ENCODE measurements around the gene CGRRF1. TPM values are rescaled to one million over a fixed set of nuclear protein-coding genes. Genes with fewer than 3 reads are reported as not detected.

The CGRRF1 gene
- total and polyA plus RNA-seq, 2 of the 13 experiments (the other 11 are each of a cell fraction or from before 2014, with no cell fraction given): 16.8 to 18.2 TPM

DNA sequence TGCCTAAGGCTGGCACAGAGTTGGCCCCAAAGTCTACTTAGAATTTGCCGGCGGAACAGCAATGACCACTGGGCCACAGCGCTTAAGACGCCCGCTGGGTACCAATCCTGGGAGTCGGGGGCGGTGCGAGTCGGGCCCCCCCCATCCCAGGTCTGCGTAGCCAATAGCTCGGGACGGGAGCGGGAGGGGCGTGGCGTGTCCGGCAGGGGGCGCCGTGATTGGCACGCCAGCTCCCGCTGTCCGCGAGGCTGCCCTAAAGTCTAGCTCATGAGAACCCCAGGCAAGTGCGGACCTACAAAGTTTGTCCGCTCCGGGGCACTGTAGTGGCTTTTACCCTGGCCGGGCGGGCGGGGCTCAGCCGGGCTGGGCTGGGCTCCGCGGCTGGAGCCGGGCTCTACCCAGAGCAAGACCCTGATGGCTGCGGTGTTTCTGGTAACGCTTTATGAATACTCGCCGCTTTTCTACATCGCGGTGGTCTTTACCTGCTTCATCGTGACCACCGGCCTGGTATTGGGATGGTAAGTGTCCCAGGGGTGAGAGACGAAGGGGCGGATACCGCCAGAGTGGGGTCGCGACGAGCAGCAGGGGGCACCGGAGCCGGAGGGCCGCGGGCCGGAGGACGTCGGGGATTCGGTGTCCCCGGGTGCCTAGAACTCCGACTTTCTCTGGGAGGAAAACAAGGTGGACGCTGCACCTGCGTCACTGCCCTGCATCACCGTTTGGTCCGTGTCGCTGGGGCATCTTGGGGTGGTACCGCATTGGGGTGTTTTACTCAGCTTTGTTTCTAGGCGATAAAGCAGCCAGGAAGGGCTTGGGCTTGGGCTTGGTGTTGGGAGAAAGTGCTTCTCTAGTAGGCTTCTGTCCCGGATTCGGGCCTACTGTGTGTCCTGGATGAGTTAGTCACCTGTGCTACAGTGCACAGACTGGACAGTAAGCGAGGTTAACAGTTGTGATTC lies at the start of gene CGRRF1 (continued):
- TF ChIP-seq KLF11 (CRISPR knock-in tag; IDR thresholded peaks at IDR 0.05) (0 out of 2 replicates have a peak, but pooled peaks have one; percentile 39), STAG1 (CRISPR knock-in tag; IDR thresholded peaks at IDR 0.05) (peak; percentile 62), HMG20A (CRISPR knock-in tag; IDR thresholded peaks at IDR 0.05; ENCODE audit: borderline replicate concordance) (peak; percentile 23; the same call in 1 of the 2 replicates), EP300 (IDR thresholded peaks at IDR 0.05; ENCODE audit: low read depth in 2 of 2, low read length in 2 of 2) (0 out of 4 replicates have a peak, but pooled peaks of 1 of the 2 experiments have one; percentile 15), EP300 (CRISPR knock-in tag; IDR thresholded peaks at IDR 0.05; ENCODE audit: borderline replicate concordance) (no peak), SIN3A (IDR thresholded peaks at IDR 0.05; ENCODE audit: borderline replicate concordance, low read depth, low read length) (peak; percentile 67; the same call in 1 of the 2 replicates), ATF1 (CRISPR knock-in tag; IDR thresholded peaks at IDR 0.05) (0 out of 2 replicates have a peak, but pooled peaks have one; percentile 58), CHD4 (IDR thresholded peaks at IDR 0.05; ENCODE audit: borderline replicate concordance, low read length) (0 out of 2 replicates have a peak, but pooled peaks have one; percentile 44), TBX2 (CRISPR knock-in tag; IDR thresholded peaks at IDR 0.05; ENCODE audit: borderline replicate concordance) (peak; percentile 90; the same call in 1 of the 2 replicates), DRAP1 (CRISPR knock-in tag; IDR thresholded peaks at IDR 0.05) (peak; percentile 75), NFKB2 (CRISPR knock-in tag; IDR thresholded peaks at IDR 0.05; ENCODE audit: borderline replicate concordance) (peak; percentile 84; the same call in 1 of the 2 replicates), KLF13 (CRISPR knock-in tag; IDR thresholded peaks at IDR 0.05) (0 out of 2 replicates have a peak, but pooled peaks have one; percentile 43), ZBTB42 (CRISPR knock-in tag; IDR thresholded peaks at IDR 0.05) (0 out of 2 replicates have a peak, but pooled peaks have one; percentile 34), ZNF709 (CRISPR knock-in tag; IDR thresholded peaks at IDR 0.05) (peak; percentile 92), SRSF1 (optimal IDR thresholded peaks at IDR 0.05; ENCODE audit: low read depth, low read length) (peak; percentile 94), SNAPC2 (CRISPR knock-in tag; IDR thresholded peaks at IDR 0.05) (no peak), SRF (IDR thresholded peaks at IDR 0.05; ENCODE audit: low read depth, low read length) (no peak), CHCHD3 (CRISPR knock-in tag; IDR thresholded peaks at IDR 0.05) (no peak)
- TF ChIP-seq, protein P1, sequence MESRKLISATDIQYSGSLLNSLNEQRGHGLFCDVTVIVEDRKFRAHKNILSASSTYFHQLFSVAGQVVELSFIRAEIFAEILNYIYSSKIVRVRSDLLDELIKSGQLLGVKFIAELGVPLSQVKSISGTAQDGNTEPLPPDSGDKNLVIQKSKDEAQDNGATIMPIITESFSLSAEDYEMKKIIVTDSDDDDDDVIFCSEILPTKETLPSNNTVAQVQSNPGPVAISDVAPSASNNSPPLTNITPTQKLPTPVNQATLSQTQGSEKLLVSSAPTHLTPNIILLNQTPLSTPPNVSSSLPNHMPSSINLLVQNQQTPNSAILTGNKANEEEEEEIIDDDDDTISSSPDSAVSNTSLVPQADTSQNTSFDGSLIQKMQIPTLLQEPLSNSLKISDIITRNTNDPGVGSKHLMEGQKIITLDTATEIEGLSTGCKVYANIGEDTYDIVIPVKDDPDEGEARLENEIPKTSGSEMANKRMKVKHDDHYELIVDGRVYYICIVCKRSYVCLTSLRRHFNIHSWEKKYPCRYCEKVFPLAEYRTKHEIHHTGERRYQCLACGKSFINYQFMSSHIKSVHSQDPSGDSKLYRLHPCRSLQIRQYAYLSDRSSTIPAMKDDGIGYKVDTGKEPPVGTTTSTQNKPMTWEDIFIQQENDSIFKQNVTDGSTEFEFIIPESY (CRISPR knock-in tag; IDR thresholded peaks at IDR 0.05): no peak
- TF ChIP-seq, protein P2, sequence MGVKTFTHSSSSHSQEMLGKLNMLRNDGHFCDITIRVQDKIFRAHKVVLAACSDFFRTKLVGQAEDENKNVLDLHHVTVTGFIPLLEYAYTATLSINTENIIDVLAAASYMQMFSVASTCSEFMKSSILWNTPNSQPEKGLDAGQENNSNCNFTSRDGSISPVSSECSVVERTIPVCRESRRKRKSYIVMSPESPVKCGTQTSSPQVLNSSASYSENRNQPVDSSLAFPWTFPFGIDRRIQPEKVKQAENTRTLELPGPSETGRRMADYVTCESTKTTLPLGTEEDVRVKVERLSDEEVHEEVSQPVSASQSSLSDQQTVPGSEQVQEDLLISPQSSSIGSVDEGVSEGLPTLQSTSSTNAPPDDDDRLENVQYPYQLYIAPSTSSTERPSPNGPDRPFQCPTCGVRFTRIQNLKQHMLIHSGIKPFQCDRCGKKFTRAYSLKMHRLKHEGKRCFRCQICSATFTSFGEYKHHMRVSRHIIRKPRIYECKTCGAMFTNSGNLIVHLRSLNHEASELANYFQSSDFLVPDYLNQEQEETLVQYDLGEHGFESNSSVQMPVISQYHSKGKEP (CRISPR knock-in tag; IDR thresholded peaks at IDR 0.05): 0 out of 2 replicates have a peak, but pooled peaks have one; percentile 14
- TF ChIP-seq, protein P3, sequence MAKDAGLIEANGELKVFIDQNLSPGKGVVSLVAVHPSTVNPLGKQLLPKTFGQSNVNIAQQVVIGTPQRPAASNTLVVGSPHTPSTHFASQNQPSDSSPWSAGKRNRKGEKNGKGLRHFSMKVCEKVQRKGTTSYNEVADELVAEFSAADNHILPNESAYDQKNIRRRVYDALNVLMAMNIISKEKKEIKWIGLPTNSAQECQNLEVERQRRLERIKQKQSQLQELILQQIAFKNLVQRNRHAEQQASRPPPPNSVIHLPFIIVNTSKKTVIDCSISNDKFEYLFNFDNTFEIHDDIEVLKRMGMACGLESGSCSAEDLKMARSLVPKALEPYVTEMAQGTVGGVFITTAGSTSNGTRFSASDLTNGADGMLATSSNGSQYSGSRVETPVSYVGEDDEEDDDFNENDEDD (CRISPR knock-in tag; IDR thresholded peaks at IDR 0.05; ENCODE audit: borderline replicate concordance): peak; percentile 72; the same call in 1 of the 2 replicates
- TF ChIP-seq, protein P4, sequence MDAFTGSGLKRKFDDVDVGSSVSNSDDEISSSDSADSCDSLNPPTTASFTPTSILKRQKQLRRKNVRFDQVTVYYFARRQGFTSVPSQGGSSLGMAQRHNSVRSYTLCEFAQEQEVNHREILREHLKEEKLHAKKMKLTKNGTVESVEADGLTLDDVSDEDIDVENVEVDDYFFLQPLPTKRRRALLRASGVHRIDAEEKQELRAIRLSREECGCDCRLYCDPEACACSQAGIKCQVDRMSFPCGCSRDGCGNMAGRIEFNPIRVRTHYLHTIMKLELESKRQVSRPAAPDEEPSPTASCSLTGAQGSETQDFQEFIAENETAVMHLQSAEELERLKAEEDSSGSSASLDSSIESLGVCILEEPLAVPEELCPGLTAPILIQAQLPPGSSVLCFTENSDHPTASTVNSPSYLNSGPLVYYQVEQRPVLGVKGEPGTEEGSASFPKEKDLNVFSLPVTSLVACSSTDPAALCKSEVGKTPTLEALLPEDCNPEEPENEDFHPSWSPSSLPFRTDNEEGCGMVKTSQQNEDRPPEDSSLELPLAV (CRISPR knock-in tag; conservative IDR thresholded peaks at IDR 0.05; ENCODE audit: low read depth): no peak

Data from HepG2 (cell line).